ENCODE results near the gene DBX2.

DNA sequence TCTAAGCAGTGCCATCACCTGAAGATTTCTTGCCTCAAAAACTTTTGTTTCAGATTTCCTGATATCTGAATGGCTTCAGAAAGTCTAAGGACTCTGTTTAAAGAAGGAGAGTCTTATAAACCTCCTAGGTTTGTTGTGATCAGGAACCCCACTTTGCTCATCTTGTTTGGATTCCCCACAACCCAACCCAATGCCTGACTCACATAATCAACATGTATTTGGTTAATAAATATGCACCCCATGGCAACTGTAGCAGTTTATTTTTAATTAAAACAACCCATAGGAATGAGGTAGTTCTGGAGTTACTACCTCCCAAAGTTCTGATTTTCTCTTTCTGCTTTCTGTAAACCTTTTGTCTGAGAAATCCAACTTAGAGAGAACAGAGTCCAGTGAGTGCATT, 51.5 kb downstream of the DBX2 start:
- no peak for TF ChIP-seq POLR2AphosphoS5 (IDR thresholded peaks at IDR 0.05; ENCODE audit: low read depth, low read length)
- no peak for TF ChIP-seq SIN3A (IDR thresholded peaks at IDR 0.05; ENCODE audit: borderline replicate concordance, insufficient read depth, low read length)
- TF ChIP-seq, protein P1, sequence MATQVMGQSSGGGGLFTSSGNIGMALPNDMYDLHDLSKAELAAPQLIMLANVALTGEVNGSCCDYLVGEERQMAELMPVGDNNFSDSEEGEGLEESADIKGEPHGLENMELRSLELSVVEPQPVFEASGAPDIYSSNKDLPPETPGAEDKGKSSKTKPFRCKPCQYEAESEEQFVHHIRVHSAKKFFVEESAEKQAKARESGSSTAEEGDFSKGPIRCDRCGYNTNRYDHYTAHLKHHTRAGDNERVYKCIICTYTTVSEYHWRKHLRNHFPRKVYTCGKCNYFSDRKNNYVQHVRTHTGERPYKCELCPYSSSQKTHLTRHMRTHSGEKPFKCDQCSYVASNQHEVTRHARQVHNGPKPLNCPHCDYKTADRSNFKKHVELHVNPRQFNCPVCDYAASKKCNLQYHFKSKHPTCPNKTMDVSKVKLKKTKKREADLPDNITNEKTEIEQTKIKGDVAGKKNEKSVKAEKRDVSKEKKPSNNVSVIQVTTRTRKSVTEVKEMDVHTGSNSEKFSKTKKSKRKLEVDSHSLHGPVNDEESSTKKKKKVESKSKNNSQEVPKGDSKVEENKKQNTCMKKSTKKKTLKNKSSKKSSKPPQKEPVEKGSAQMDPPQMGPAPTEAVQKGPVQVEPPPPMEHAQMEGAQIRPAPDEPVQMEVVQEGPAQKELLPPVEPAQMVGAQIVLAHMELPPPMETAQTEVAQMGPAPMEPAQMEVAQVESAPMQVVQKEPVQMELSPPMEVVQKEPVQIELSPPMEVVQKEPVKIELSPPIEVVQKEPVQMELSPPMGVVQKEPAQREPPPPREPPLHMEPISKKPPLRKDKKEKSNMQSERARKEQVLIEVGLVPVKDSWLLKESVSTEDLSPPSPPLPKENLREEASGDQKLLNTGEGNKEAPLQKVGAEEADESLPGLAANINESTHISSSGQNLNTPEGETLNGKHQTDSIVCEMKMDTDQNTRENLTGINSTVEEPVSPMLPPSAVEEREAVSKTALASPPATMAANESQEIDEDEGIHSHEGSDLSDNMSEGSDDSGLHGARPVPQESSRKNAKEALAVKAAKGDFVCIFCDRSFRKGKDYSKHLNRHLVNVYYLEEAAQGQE (IDR thresholded peaks at IDR 0.05; ENCODE audit: insufficient read depth in 1 of 2, low read depth in 2 of 2, low read length in 2 of 2) = no peak
- TF ChIP-seq TAF1 (IDR thresholded peaks at IDR 0.05; ENCODE audit: borderline replicate concordance, insufficient read depth, low read length) = no peak
